Hippocampal formation (tissue), 2 donors: Measurements from ENCODE around the gene OPHN1.
A peak's percentile ranks its signal among the peaks of the same experiment; 100 is the strongest.
"Not testable (repeated sequence)": the region's sequence is repeated elsewhere in the genome, so short reads cannot be mapped to it uniquely, and the experiment has no call there.

Experiments
- DNase-seq, 2 donors: peaks; one replicate each; lab custom pipeline; 2025; lab: John Stamatoyannopoulos, UW

Gene OPHN1

DNA sequence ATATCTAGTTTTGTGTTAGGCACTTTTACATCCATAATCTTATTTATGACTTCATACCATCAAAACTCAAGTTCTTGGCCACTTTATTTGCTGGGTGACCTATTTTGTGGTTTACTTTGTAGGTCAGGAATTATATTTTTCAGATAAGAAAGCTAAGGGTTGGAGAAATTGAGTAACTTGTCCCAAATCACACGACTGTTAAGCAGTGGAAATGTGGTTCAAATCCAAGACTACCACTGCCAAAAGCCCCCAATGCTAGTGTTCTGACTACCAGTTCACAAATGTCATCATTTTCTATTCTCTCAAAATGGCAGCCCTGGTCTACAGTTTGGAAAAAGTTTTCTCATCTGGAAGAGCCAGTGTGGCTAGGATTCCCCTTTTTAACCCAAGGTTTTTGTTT is 74.6 kb downstream of the OPHN1 start:
- no peak for DNase-seq

GRCh38 chrX:68355629-68355920 is 77.7 kb downstream of the OPHN1 start:
- DNase-seq, result no peak

- DNase-seq, result no peak
Measured at GRCh38 chrX:68354879-68355628, 78.2 kb downstream of the OPHN1 start.

GRCh38 chrX:68345025-68345424 is 88.3 kb downstream of the OPHN1 start:
- DNase-seq, result no peak

DNA sequence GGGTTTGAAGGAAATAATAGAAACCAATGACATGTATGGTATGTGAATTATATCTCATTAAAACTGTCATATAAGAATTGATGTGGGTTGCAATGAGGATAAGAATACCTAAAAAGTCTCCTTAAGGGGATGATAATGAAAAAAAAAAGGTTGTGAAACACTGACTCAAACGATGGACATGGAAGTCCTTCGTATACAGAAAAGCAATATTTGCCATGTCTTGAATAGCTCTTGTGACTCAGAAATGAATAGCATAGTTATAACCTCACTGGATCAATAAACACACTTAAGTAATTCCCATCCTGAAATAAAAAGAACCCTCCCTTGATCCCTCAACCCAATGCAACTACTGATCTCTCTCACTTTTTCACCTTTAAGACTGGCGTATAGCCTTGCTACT is 89.7 kb downstream of the OPHN1 start:
- no peak for DNase-seq

GRCh38 chrX:68332201-68332731 is 101.0 kb downstream of the OPHN1 start:
- DNase-seq, result peak in 1 of 2 donors; percentile 21

DNA sequence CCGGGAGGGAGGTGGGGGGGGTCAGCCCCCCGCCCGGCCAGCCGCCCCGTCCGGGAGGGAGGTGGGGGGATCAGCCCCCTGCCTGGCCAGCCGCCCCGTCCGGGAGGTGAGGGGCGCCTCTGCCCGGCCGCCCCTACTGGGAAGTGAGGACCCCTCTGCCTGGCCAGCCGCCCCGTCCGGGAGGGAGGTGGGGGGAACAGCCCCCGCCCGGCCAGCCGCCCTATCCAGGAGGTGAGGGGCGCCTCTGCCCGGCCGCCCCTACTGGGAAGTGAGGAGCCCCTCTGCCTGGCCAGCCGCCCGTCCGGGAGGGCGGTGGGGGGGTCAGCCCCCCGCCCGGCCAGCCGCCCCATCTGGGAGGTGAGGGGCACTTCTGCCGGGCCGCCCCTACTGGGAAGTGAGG is 106.5 kb downstream of the OPHN1 start:
- DNase-seq, result not testable (repeated sequence)

DNA sequence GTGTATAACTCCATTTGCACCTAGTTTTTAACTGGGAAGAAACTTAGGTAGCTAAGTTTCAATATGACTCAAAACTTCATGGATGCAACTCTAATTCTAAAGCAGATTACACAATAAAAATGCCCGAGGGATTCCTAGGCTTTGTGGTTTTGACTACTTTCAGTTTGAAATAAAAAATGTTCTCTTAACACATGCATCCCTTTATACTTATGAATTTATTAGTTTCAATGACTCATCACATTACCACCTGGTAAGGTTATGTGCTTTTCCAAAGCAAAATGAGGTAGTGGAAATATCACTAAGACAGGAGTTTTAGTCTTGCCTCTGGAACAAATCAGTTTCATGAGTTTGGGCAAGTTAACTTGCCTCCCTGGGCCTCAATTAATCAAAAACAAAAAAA is 125.5 kb downstream of the OPHN1 start:
- DNase-seq, result no peak

DNA sequence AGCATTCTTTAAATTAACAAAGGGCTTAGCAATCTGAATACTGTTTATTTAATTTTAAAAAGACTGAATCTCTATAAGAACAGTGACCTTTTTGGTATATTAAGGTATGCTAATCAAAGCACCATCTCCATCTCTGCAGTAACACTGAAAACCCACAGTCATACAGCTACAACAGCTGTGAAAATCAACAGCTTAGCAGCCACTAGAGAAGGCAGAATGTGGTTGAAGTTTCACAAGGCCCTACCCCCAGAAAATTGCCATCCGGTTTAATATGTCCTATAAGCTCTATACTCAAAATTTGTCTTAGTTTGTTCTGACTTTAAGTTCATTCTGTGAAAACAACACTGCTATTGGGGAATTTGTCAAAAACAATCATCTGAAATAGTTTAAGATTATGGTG is 128.7 kb downstream of the OPHN1 start:
- no peak for DNase-seq

- no peak for DNase-seq
Measured at GRCh38 chrX:68299898-68300297, 133.4 kb downstream of the OPHN1 start.

DNA sequence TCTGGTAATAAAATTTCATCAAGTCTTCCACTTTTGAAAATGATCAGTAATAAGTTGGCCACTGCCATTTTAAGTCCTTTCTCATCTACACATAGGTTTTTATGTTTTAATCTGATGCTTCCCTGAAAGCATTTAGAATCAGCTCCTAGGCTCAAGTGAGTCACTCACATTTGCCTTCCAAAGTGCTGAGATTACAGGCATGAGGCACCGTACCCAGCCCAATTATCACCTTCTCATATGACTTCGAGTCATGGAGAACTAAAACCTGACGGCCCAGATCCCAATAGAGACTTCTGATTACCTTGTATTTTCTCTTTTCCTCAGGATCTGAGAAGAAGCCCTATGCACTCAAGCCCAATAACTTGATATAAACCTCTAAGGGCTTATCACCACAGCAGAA is 140.8 kb downstream of the OPHN1 start:
- no peak for DNase-seq

DNA sequence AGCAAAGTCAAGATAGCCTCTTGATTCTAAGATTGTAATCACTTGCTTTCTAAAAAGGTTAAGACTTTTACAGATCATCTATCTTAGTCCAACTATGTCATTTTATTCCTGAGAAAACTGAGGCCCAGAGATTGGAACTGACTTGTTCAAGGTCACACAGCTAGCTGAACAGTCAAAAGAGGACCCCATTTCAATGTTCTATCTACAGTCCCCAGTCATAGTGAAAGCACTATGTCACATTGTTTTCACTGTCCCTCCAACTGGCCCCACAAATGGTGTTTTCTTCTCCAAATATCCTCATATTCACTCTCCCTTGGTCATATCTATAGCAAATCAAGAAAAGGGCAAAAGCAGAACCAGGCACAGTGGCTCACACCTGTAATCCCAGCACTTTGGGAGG is 145.2 kb downstream of the OPHN1 start:
- DNase-seq, result no peak

- DNase-seq, result no peak
Measured at GRCh38 chrX:68287419-68287818, 145.9 kb downstream of the OPHN1 start.

DNA sequence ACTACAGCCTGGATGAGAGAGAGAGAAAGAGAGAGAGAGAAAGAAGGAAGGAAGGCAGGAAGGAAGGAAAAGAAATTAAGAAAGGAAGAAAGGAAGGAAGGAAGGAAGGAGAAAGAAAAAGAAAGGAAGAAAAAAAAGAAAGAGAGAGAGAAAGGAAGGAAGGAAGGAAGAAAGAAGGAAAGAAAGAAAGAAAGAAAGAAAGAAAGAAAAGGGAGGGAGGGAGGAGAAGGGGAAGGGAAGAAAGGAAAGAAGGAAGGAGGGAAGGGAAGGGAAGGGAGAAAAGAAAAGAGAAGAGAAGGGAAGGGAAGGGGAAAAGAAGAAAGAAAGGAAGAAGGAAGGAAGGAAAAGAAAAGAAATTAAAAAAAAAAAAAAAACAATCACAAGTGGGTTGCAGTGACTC is 146.3 kb downstream of the OPHN1 start:
- DNase-seq, result no peak

- no peak for DNase-seq
Measured at GRCh38 chrX:68286076-68286475, 147.2 kb downstream of the OPHN1 start.

DNA sequence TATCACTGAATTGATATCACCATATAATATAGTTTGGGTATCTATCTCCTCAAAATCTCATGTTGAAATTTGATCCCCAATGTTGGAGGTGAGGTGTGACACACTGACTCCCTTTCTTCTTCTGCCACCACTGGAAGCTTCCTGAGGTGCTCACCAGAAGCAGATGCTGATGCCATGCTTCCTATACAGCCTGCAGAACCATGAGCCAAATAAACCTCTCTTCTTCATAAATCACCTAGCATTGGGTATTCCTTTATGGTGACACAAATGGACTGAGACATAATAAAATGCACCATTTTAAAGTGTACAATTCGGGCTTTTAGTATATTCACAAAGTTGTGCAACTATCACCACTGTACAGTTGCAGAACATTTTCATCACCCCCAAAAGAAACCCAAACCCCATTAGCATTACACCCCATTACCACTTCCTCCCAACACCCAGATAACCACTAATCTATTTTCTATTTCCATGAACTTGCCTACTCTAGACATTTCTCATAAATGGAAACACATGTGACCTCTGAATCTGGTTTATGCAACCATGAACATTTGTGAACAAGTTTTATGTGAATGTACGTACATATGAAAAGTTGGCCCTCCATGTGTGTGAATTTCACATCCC is 148.9 kb downstream of the OPHN1 start:
- DNase-seq, result no peak

DNA sequence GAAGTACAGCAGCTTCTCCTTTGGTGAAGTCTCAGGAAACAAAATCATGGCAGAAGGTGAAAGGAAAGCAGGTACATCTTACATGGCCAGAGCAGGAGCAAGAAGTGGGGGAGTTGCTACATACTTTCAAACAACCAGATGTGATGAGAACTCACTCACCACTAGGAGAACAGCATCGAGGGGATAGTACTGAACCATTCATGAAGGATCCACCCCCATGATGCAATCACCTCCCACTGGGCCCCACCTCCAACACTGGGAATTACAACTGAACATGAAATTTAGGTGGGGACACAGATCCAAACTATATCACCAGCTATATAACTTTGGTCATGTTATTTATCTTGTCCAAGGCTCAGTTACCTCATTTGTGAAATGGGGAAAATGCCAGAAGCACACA is 159.4 kb downstream of the OPHN1 start:
- DNase-seq, result no peak

- DNase-seq, result not testable (repeated sequence)
Measured at GRCh38 chrX:68264793-68265192, 168.5 kb downstream of the OPHN1 start.

DNA sequence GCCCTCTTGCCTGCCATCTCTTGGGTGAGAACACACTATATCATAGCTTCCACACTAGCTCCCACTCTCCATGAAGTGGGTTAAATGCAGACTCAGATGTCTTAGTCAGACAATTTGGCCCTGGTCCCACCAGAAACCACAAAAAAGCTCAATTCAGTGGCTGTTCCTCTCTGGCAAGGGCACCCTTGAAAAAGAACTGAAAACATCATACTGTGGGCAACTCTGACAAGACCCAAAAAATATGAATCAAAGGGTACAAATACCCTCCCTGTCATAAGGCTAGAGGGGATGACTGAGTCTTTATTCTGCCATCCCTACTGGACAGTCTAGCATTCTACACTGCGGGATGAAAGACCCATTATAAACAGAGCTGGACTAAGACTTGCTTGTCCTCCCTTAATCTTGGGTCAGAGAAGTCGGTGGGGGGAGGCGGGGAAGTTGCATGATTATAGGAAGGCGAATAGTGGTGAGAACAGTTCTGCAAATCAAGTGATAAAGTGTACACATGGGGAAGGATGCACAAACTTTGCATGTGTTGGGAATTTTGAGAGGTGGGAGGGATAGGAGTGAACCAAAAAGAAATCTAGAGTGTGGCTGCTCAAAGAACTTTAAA is 172.1 kb downstream of the OPHN1 start:
- peak; percentile 33 to 39 for DNase-seq

DNA sequence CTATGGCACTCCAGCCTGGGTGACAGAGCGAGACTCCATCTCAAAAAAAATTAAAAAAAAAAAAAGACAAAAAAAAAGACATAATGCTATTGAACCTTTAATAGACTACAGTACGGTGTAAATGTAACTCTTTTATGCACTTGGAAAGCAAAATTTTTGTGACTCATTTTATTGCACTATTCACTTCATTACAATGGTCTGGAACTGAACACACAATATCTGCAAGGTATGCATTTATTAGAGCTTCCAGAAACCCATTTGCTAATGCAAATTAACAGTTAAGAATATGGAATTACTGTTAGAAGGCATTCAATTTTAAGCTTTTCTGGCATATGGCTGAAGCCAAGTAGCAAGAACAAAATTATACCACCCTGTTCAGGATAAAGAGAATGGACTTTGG is 176.3 kb downstream of the OPHN1 start:
- DNase-seq, result no peak

GRCh38 chrX:68254738-68255645 is 178.3 kb downstream of the OPHN1 start:
- no peak for DNase-seq

GRCh38 chrX:68252664-68253063 is 180.6 kb downstream of the OPHN1 start:
- DNase-seq, result no peak
